Measurements from ENCODE around the gene CA10. TPM values are rescaled to one million over a fixed set of nuclear protein-coding genes. Genes with fewer than 3 reads are reported as not detected.

Gene CA10
- total RNA-seq, 1 donor = not detected

DNA sequence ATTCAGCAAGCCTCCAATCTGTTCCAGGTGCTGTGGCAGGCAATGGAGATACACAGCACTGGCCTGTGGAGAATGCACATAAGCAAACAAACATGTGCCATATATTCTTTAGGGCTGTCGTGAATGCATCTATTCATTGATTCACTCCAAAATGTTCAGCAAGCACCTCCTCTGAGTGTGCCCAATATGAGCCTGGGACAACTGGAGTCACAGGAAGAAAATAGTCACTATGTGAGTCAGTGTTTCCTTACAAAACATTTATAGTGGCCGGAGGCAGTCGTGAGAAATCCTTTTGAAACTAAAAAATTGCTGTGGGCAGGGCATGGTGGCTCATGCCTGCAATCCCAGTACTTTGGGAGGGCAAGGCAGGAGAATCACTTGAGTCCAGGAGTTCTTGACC lies 310.1 kb downstream of the CA10 start:
- no peak for DNase-seq (ENCODE audit: insufficient read length, low spot score, missing footprints)
- no peaks in the 10 kb centered on the region for H3K27me3 ChIP-seq (ENCODE audit: insufficient read depth, low read length)
- TF ChIP-seq, protein P1, sequence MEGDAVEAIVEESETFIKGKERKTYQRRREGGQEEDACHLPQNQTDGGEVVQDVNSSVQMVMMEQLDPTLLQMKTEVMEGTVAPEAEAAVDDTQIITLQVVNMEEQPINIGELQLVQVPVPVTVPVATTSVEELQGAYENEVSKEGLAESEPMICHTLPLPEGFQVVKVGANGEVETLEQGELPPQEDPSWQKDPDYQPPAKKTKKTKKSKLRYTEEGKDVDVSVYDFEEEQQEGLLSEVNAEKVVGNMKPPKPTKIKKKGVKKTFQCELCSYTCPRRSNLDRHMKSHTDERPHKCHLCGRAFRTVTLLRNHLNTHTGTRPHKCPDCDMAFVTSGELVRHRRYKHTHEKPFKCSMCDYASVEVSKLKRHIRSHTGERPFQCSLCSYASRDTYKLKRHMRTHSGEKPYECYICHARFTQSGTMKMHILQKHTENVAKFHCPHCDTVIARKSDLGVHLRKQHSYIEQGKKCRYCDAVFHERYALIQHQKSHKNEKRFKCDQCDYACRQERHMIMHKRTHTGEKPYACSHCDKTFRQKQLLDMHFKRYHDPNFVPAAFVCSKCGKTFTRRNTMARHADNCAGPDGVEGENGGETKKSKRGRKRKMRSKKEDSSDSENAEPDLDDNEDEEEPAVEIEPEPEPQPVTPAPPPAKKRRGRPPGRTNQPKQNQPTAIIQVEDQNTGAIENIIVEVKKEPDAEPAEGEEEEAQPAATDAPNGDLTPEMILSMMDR (IDR thresholded peaks at IDR 0.05; ENCODE audit: extremely low read depth, low read depth, low read length) = no peak
- no peak overlapping the region for H3K27ac ChIP-seq (ENCODE audit: low read depth, low read length)
- H4K20me1 ChIP-seq (ENCODE audit: insufficient read depth, low read length) = no peaks in the 10 kb centered on the region
- H3K9me3 ChIP-seq (ENCODE audit: low read depth, low read length) = no peaks in the 10 kb centered on the region
- H3K4me3 ChIP-seq (ENCODE audit: insufficient read depth, low read length) = no peak overlapping the region
- no peaks in the 10 kb centered on the region for H3K36me3 ChIP-seq (ENCODE audit: insufficient read depth, low read length)
- H3K4me1 ChIP-seq (ENCODE audit: insufficient read depth, low read length) = no peaks in the 10 kb centered on the region
- no peak overlapping the region for H3K4me2 ChIP-seq (ENCODE audit: insufficient read depth, low read length)
- H3K79me2 ChIP-seq (ENCODE audit: insufficient read depth, low read length) = no peaks in the 10 kb centered on the region
- H2AFZ ChIP-seq (ENCODE audit: low read length) = no peak overlapping the region

DNA sequence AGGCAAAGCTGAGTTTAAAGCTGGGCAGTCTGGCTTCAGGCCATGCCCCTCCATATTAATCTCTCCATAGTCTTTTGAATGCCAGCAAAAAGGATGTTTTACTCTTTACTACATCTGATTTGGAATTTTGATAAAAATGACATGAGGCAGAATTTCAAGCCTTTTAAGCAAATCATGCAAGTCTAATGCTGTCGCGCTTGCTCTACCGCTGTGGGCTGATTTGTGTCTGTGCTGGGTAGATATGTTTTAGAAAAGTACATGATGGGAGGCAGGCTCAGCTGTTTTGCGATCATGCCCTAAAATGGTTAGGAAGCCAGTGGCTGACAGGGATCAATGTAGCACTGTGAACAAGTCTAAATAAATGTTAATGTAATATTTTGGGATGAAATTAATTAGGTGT lies 311.9 kb downstream of the CA10 start:
- Histone ChIP-seq H3K27ac (ENCODE audit: low read depth, low read length) (no peak overlapping the region), H3K4me1 (ENCODE audit: insufficient read depth, low read length) (no peaks in the 10 kb centered on the region), H4K20me1 (ENCODE audit: insufficient read depth, low read length) (no peaks in the 10 kb centered on the region), H2AFZ (ENCODE audit: low read length) (no peak overlapping the region), H3K36me3 (ENCODE audit: insufficient read depth, low read length) (no peaks in the 10 kb centered on the region), H3K79me2 (ENCODE audit: insufficient read depth, low read length) (no peaks in the 10 kb centered on the region), H3K27me3 (ENCODE audit: insufficient read depth, low read length) (no peaks in the 10 kb centered on the region), H3K4me2 (ENCODE audit: insufficient read depth, low read length) (no peak overlapping the region), H3K9me3 (ENCODE audit: low read depth, low read length) (no peaks in the 10 kb centered on the region), H3K4me3 (ENCODE audit: insufficient read depth, low read length) (no peak overlapping the region)
- no peak for DNase-seq (ENCODE audit: insufficient read length, low spot score, missing footprints)
- TF ChIP-seq, protein P1 (IDR thresholded peaks at IDR 0.05; ENCODE audit: extremely low read depth, low read depth, low read length) = no peak

DNA sequence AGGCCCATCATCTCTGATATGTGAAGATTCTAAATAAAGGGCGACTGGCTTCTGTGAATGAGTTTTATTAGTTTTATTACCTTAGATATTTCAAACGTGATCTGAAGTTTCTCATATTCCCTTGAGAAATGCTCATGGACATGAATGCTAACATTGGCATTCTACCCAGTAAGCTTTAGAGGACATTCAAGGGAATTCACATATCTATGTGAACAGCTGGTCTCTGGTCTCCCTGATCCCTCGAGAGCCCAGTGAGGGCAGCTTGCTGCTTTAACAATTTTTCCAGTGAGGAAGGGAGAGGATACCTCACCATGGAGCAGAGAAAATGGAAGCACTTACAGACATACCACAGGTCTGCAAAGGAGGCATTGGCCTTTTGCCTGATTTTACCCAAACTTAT lies 312.7 kb downstream of the CA10 start:
- Histone ChIP-seq H3K79me2 (ENCODE audit: insufficient read depth, low read length) (no peaks in the 10 kb centered on the region), H3K27ac (ENCODE audit: low read depth, low read length) (no peak overlapping the region), H3K9me3 (ENCODE audit: low read depth, low read length) (no peaks in the 10 kb centered on the region), H3K36me3 (ENCODE audit: insufficient read depth, low read length) (no peaks in the 10 kb centered on the region), H3K4me3 (ENCODE audit: insufficient read depth, low read length) (no peak overlapping the region), H3K27me3 (ENCODE audit: insufficient read depth, low read length) (no peaks in the 10 kb centered on the region), H2AFZ (ENCODE audit: low read length) (no peak overlapping the region), H3K4me1 (ENCODE audit: insufficient read depth, low read length) (no peaks in the 10 kb centered on the region), H4K20me1 (ENCODE audit: insufficient read depth, low read length) (no peaks in the 10 kb centered on the region), H3K4me2 (ENCODE audit: insufficient read depth, low read length) (no peak overlapping the region)
- DNase-seq (ENCODE audit: insufficient read length, low spot score, missing footprints) = no peak
- TF ChIP-seq, protein P1 (IDR thresholded peaks at IDR 0.05; ENCODE audit: extremely low read depth, low read depth, low read length) = no peak

DNA sequence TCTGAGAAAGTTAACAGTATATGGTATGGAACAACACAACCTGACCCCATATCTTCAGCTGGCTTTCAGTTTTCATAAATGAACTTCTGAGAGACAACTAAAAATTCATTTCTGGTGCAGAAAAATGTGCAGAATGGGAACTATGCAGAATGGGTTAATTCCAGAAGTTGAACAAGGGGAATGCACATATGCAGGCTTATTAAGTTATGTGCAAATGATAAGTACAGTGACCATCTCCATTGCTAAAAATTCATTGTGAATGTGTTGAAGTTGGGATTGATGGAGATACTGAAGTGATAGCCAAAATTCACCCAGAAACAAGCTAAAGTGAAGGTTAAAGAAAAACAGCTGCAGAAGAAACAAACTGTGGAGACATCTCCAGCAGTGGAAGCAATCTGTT lies 315.8 kb downstream of the CA10 start:
- no peak overlapping the region for H3K4me3 ChIP-seq (ENCODE audit: insufficient read depth, low read length)
- no peak overlapping the region for H2AFZ ChIP-seq (ENCODE audit: low read length)
- H3K27me3 ChIP-seq (ENCODE audit: insufficient read depth, low read length) = no peaks in the 10 kb centered on the region
- no peaks in the 10 kb centered on the region for H3K9me3 ChIP-seq (ENCODE audit: low read depth, low read length)
- no peak overlapping the region for H3K4me2 ChIP-seq (ENCODE audit: insufficient read depth, low read length)
- no peaks in the 10 kb centered on the region for H3K79me2 ChIP-seq (ENCODE audit: insufficient read depth, low read length)
- no peak overlapping the region for H3K27ac ChIP-seq (ENCODE audit: low read depth, low read length)
- no peaks in the 10 kb centered on the region for H3K36me3 ChIP-seq (ENCODE audit: insufficient read depth, low read length)
- TF ChIP-seq, protein P1 (IDR thresholded peaks at IDR 0.05; ENCODE audit: extremely low read depth, low read depth, low read length) = no peak
- H4K20me1 ChIP-seq (ENCODE audit: insufficient read depth, low read length) = no peaks in the 10 kb centered on the region
- no peak for DNase-seq (ENCODE audit: insufficient read length, low spot score, missing footprints)
- no peaks in the 10 kb centered on the region for H3K4me1 ChIP-seq (ENCODE audit: insufficient read depth, low read length)
